IPS-15b (cell line): ENCODE results near the gene SKAP1.

Experiments used
- H3K27me3 ChIP-seq: one replicate; pipeline ENCODE4 v1.6.1; 2013; ENCODE audit warnings: low read length; ENCODE audit not compliant: control insufficient read depth, insufficient read depth
- H3K36me3 ChIP-seq: one replicate; pipeline ENCODE4 v1.6.1; 2013; ENCODE audit warnings: low read length; ENCODE audit not compliant: control insufficient read depth, insufficient read depth
- H3K4me1 ChIP-seq: one replicate; pipeline ENCODE4 v1.6.1; 2013; ENCODE audit warnings: mild to moderate bottlenecking, low read length; ENCODE audit not compliant: control insufficient read depth, insufficient read depth
- H3K4me3 ChIP-seq: one replicate; pipeline ENCODE4 v1.5.1; 2013; ENCODE audit warnings: low read depth, low read length
- H3K9ac ChIP-seq: one replicate; pipeline ENCODE4 v1.6.1; 2013; ENCODE audit warnings: low read depth, mild to moderate bottlenecking, low read length
- H3K9me3 ChIP-seq: one replicate; pipeline ENCODE4 v1.6.1; 2013; ENCODE audit warnings: mild to moderate bottlenecking, low read length; ENCODE audit not compliant: control insufficient read depth, insufficient read depth

Gene SKAP1

DNA sequence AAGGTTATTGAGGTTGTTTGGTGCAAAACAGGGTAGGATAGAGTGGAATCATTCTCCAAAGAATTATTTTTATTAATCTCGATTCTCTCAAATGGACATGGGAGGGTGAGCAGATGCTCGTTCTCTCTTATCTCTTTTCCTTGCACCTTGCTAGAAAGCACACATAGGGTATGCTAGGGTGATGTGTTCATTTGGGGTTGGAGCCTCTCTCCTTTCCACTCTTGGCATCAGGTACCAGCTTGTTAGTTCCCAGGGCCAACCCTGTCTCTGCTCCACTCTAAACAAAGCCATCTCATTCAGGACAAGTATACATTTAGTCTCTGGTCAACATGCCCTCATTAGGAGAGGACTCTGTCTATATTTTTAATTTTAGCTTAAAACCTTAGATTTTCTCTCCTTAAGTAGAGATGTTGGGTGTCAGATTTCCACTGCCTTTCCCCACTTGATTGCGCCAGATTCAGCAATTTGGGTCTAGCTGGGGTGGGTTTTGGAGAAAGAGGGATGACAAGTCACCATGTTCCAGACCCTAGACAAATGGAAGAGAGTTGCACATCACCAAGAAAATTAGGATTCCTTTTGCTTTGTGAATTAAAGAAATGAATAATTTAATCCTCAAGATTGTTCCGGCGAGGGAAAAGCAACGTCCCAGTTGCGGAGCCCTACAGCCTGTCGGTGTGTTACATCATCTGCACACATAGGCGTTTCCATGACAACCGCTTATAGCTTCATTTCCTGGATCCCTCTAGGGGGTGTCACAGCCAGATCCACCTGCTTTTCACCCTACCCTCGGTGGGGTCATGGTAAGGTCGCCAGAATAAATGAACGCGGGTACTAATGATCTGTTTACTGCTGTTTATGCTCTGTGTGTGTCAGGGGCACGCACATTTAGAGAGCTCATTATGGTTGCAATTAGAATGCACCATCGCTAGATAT, 280.9 kb downstream of the SKAP1 start:
- no peaks in the 10 kb centered on the region for H3K9me3 ChIP-seq
- H3K4me3 ChIP-seq, result no peak overlapping the region
- no peak overlapping the region for H3K9ac ChIP-seq
- H3K4me1 ChIP-seq, result peaks cover 11% of the 10 kb centered on the region
- H3K36me3 ChIP-seq, result no peaks in the 10 kb centered on the region
- no peaks in the 10 kb centered on the region for H3K27me3 ChIP-seq

DNA sequence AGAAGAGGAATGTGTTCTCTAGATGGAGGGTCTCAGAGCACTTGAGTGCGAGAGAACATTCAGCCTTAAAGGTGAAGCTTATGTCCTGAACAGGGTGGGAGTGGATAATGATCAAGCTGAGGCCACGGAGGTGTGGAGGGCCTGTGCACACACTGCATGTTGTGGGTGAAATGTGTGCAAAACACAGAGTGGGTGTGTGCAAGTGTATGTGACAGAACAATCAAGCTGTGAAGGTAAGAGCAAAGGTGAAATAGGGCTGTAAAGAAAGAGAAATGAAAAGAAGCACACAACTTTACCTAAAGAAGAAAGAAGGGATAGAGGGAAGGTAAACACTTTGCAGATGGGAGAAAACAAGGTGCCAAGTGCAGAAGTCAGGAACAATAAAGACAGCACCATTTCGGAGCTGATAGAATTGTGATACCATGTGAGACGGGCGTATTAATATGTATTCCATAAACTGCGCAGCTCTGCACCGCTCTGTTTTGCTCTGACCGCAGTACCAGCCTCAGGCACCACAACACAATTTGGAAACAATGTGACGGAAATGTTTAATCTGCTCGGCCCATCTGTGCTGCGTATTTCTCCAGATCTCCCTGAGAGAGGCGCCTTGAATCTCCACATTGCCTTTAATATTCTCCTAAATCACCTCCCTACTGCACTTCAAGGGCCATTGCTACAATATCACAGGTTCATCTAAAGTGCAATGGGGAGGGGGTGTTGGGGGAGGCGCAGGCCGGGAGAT, 281.8 kb downstream of the SKAP1 start:
- Histone ChIP-seq H3K9me3 (no peaks in the 10 kb centered on the region), H3K27me3 (no peaks in the 10 kb centered on the region), H3K4me3 (no peak overlapping the region), H3K36me3 (no peaks in the 10 kb centered on the region), H3K9ac (no peak overlapping the region), H3K4me1 (peaks cover 10% of the 10 kb centered on the region)

GRCh38 chr17:48144976-48145798, 284.8 kb downstream of the SKAP1 start:
- H3K27me3 ChIP-seq, result no peaks in the 10 kb centered on the region

GRCh38 chr17:48144231-48144630, 285.8 kb downstream of the SKAP1 start:
- Histone ChIP-seq H3K9ac (no peak overlapping the region), H3K36me3 (no peaks in the 10 kb centered on the region), H3K4me3 (no peak overlapping the region), H3K27me3 (no peaks in the 10 kb centered on the region), H3K4me1 (peaks cover 6% of the 10 kb centered on the region), H3K9me3 (no peaks in the 10 kb centered on the region)

More at GRCh38 chr17:48144976-48145798, 284.8 kb downstream of the SKAP1 start:
- Histone ChIP-seq H3K4me1 (peaks cover 10% of the 10 kb centered on the region), H3K9me3 (no peaks in the 10 kb centered on the region), H3K36me3 (no peaks in the 10 kb centered on the region), H3K9ac (no peak overlapping the region), H3K4me3 (no peak overlapping the region)

- no peaks in the 10 kb centered on the region for H3K27me3 ChIP-seq
- no peaks in the 10 kb centered on the region for H3K9me3 ChIP-seq
- H3K4me3 ChIP-seq, result no peak overlapping the region
- H3K9ac ChIP-seq, result no peak overlapping the region
- no peaks in the 10 kb centered on the region for H3K36me3 ChIP-seq
- peaks cover 6% of the 10 kb centered on the region for H3K4me1 ChIP-seq
Measured at GRCh38 chr17:48143629-48144028, 286.4 kb downstream of the SKAP1 start.

GRCh38 chr17:48139944-48140343, 290.1 kb downstream of the SKAP1 start:
- Histone ChIP-seq H3K27me3 (no peaks in the 10 kb centered on the region), H3K36me3 (no peaks in the 10 kb centered on the region), H3K9ac (no peak overlapping the region), H3K9me3 (no peaks in the 10 kb centered on the region), H3K4me1 (peaks cover 6% of the 10 kb centered on the region), H3K4me3 (no peak overlapping the region)

GRCh38 chr17:48137656-48138055, 292.4 kb downstream of the SKAP1 start:
- Histone ChIP-seq H3K27me3 (no peaks in the 10 kb centered on the region), H3K9ac (no peak overlapping the region), H3K4me3 (no peak overlapping the region), H3K4me1 (no peaks in the 10 kb centered on the region), H3K9me3 (no peaks in the 10 kb centered on the region), H3K36me3 (no peaks in the 10 kb centered on the region)

DNA sequence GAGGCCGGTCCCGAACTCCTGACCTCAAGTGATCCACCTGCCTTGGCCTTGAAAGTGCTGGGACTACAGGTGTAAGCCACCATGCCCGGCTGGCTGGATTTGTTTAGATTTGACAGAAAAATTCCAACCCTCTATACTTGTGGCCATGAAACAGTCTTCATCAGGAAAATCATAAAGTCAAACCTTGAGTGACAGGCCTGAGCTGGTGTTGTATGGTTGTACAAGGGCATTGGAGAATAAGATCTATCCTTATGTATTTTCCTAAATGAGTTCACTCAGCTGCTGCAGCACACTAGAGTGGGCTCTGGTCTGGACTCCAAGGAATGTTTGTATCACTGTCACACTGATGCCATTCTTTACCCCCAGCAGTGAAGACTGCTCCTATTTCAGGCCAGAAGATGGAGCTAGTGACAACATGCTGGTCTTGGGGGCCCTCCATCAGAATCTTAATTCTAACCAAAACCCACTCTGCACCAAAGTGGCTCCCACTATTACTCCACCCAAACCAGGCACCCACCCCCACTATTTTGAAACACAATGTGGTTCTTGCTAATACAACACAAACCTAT, 295.0 kb downstream of the SKAP1 start:
- Histone ChIP-seq H3K36me3 (no peaks in the 10 kb centered on the region), H3K27me3 (no peaks in the 10 kb centered on the region), H3K9ac (no peak overlapping the region), H3K4me3 (no peak overlapping the region), H3K4me1 (no peaks in the 10 kb centered on the region), H3K9me3 (no peaks in the 10 kb centered on the region)

GRCh38 chr17:48132385-48132784, 297.6 kb downstream of the SKAP1 start:
- Histone ChIP-seq H3K9ac (no peak overlapping the region), H3K4me3 (no peak overlapping the region), H3K4me1 (no peaks in the 10 kb centered on the region), H3K27me3 (no peaks in the 10 kb centered on the region), H3K36me3 (no peaks in the 10 kb centered on the region), H3K9me3 (no peaks in the 10 kb centered on the region)

- Histone ChIP-seq H3K27me3 (no peaks in the 10 kb centered on the region), H3K9ac (no peak overlapping the region), H3K4me3 (no peak overlapping the region), H3K36me3 (no peaks in the 10 kb centered on the region), H3K4me1 (no peaks in the 10 kb centered on the region), H3K9me3 (no peaks in the 10 kb centered on the region)
Measured at GRCh38 chr17:48131216-48131824, 298.7 kb downstream of the SKAP1 start.

- H3K4me1 ChIP-seq, result no peaks in the 10 kb centered on the region
Measured at GRCh38 chr17:48129981-48130380, 300.0 kb downstream of the SKAP1 start.

More at GRCh38 chr17:48129981-48130380, 300.0 kb downstream of the SKAP1 start:
- no peak overlapping the region for H3K9ac ChIP-seq
- no peak overlapping the region for H3K4me3 ChIP-seq
- no peaks in the 10 kb centered on the region for H3K9me3 ChIP-seq
- H3K36me3 ChIP-seq, result no peaks in the 10 kb centered on the region
- no peaks in the 10 kb centered on the region for H3K27me3 ChIP-seq
